ENCODE data around the gene ESAM.

DNA sequence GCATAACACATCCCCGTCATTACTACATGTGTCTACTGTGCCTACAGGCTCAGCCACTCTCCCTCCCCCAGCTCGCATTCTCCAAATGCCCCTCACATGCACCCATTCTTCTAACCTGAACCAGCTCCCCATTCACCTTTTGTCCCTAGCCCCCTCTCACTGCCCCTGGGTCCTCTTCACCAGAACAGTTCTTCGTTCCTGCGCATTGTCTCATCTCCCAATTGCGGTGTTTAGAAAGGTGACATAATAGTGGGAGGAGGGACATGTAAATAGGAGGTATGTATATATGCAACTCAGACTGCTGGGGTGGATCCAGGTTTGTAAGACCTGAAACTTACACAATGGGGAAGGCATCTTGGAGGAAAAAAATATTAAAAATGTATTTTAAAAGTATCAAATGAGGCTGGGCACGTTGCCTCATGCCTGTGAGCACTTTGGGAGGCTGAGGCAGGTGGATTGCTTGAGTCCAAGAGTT, 5.3 kb downstream of the ESAM start:
- TF ChIP-seq, protein P1, sequence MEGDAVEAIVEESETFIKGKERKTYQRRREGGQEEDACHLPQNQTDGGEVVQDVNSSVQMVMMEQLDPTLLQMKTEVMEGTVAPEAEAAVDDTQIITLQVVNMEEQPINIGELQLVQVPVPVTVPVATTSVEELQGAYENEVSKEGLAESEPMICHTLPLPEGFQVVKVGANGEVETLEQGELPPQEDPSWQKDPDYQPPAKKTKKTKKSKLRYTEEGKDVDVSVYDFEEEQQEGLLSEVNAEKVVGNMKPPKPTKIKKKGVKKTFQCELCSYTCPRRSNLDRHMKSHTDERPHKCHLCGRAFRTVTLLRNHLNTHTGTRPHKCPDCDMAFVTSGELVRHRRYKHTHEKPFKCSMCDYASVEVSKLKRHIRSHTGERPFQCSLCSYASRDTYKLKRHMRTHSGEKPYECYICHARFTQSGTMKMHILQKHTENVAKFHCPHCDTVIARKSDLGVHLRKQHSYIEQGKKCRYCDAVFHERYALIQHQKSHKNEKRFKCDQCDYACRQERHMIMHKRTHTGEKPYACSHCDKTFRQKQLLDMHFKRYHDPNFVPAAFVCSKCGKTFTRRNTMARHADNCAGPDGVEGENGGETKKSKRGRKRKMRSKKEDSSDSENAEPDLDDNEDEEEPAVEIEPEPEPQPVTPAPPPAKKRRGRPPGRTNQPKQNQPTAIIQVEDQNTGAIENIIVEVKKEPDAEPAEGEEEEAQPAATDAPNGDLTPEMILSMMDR (IDR thresholded peaks at IDR 0.05) = no peak
- TF ChIP-seq POLR2A (IDR thresholded peaks at IDR 0.05) = no peak

Data from tibial nerve (tissue), 3 donors.